HEK293 (cell line): ENCODE results near the gene TSHR.

Experiments
- CTCF ChIA-PET: fragments of 350-600 bp; formaldehyde crosslinking; extraction: SDS; loops from one replicate; lab custom pipeline; 2021; ENCODE audit warnings: antibody characterized with exemption; lab: Yijun Ruan, JAX
- POLR2A ChIA-PET: fragments of 300-600 bp; formaldehyde crosslinking; extraction: SDS; loops from one replicate; lab custom pipeline; 2020; ENCODE audit warnings: antibody characterized with exemption, inconsistent platforms; lab: Yijun Ruan, JAX
- H3K27ac ChIP-seq: fragments of 200-500 bp; sonication (Bioruptor generic); 2 replicates; pipeline ENCODE4 v1.5.1; 2014; ENCODE audit warnings: low read depth, low read length, control low read depth, inconsistent platforms; ENCODE audit errors: extremely low read depth
- H3K36me3 ChIP-seq, 2 experiments: fragments of 200-500 bp in 1 of 2; sonication (Bioruptor generic) in 1 of 2; 1 replicate in 1 of 2; 2 replicates in 1 of 2; pipeline ENCODE4 v1.5.1; 2014 to 2017; ENCODE audit warnings: inconsistent platforms in 2 of 2, low read length in 2 of 2; ENCODE audit not compliant: control insufficient read depth in 2 of 2, insufficient read depth in 1 of 2
- H3K4me1 ChIP-seq: fragments of 200-500 bp; sonication (Bioruptor generic); 2 replicates; pipeline ENCODE4 v1.5.1; 2014; ENCODE audit warnings: mild to moderate bottlenecking, low read length, inconsistent platforms; ENCODE audit not compliant: control insufficient read depth, insufficient read depth
- H3K4me3 ChIP-seq: 2 replicates; pipeline ENCODE4 v1.5.1; 2011; ENCODE audit warnings: low read depth, mild to moderate bottlenecking, control low read depth, low read length, moderate library complexity
- H3K9me3 ChIP-seq: fragments of 200-500 bp; sonication (Bioruptor generic); 2 replicates; pipeline ENCODE4 v1.5.1; 2014; ENCODE audit warnings: low read depth, low read length, inconsistent platforms; ENCODE audit not compliant: control insufficient read depth, insufficient read depth
- GLIS1 ChIP-seq: fragments of 450-650 bp; formaldehyde crosslinking; IDR thresholded peaks from 2 replicates; pipeline ENCODE4 v1.5.1; 2016; ENCODE audit warnings: missing biosample characterization, missing genetic modification characterization
- KLF9 ChIP-seq: fragments of 450-650 bp; formaldehyde crosslinking; IDR thresholded peaks from 2 replicates; pipeline ENCODE4 v1.5.1; 2016; ENCODE audit warnings: missing biosample characterization, missing genetic modification characterization, low read depth
- SP7 ChIP-seq: fragments of 450-650 bp; formaldehyde crosslinking; IDR thresholded peaks from 2 replicates; pipeline ENCODE4 v1.5.1; 2016; ENCODE audit warnings: missing biosample characterization, missing genetic modification characterization
- TRIM28 ChIP-seq: IDR thresholded peaks from 2 replicates; pipeline ENCODE4 v1.6.1; 2011; ENCODE audit warnings: low read length, control low read depth, borderline replicate concordance
- YY2 ChIP-seq: fragments of 450-650 bp; formaldehyde crosslinking; IDR thresholded peaks from 2 replicates; pipeline ENCODE4 v1.5.1; 2016; ENCODE audit warnings: missing biosample characterization, missing genetic modification characterization
- ZBTB20 ChIP-seq: fragments of 450-650 bp; formaldehyde crosslinking; IDR thresholded peaks from 2 replicates; pipeline ENCODE4 v1.5.1; 2016; ENCODE audit warnings: missing biosample characterization, missing genetic modification characterization
- ZNF121 ChIP-seq: fragments of 450-650 bp; formaldehyde crosslinking; IDR thresholded peaks from 2 replicates; pipeline ENCODE4 v1.5.1; 2016; ENCODE audit warnings: missing biosample characterization, missing genetic modification characterization
- ZNF175 ChIP-seq: fragments of 450-650 bp; formaldehyde crosslinking; IDR thresholded peaks from 2 replicates; pipeline ENCODE4 v1.5.1; 2016; ENCODE audit warnings: missing biosample characterization, missing genetic modification characterization
- ZNF335 ChIP-seq: fragments of 450-650 bp; formaldehyde crosslinking; conservative IDR thresholded peaks from 2 replicates; pipeline ENCODE4 v1.5.1; 2016; ENCODE audit warnings: missing biosample characterization, missing genetic modification characterization
- ZNF341 ChIP-seq: fragments of 450-650 bp; formaldehyde crosslinking; IDR thresholded peaks from 2 replicates; pipeline ENCODE4; 2016; ENCODE audit warnings: low read depth, missing biosample characterization, missing genetic modification characterization
- ZNF391 ChIP-seq: fragments of 450-650 bp; formaldehyde crosslinking; IDR thresholded peaks from 2 replicates; pipeline ENCODE4 v1.5.1; 2016; ENCODE audit warnings: low read depth, missing biosample characterization, missing genetic modification characterization, borderline replicate concordance
- ZNF416 ChIP-seq: fragments of 450-650 bp; formaldehyde crosslinking; IDR thresholded peaks from 2 replicates; pipeline ENCODE4 v1.5.1; 2016; ENCODE audit warnings: missing biosample characterization, missing genetic modification characterization
- ZNF501 ChIP-seq: fragments of 450-650 bp; formaldehyde crosslinking; IDR thresholded peaks from 2 replicates; pipeline ENCODE4 v1.5.1; 2016; ENCODE audit warnings: missing biosample characterization, missing genetic modification characterization
- ZNF560 ChIP-seq: fragments of 450-650 bp; formaldehyde crosslinking; IDR thresholded peaks from 2 replicates; pipeline ENCODE4 v1.5.1; 2017; ENCODE audit warnings: missing biosample characterization, missing genetic modification characterization, borderline replicate concordance
- ZNF792 ChIP-seq: fragments of 450-650 bp; formaldehyde crosslinking; IDR thresholded peaks from 2 replicates; pipeline ENCODE4 v1.5.1; 2016; ENCODE audit warnings: missing biosample characterization, missing genetic modification characterization
- ZNF837 ChIP-seq: fragments of 450-650 bp; formaldehyde crosslinking; IDR thresholded peaks from 2 replicates; pipeline ENCODE4 v1.5.1; 2016; ENCODE audit warnings: missing biosample characterization, missing genetic modification characterization
- ZSCAN23 ChIP-seq: fragments of 450-650 bp; formaldehyde crosslinking; IDR thresholded peaks from 2 replicates; pipeline ENCODE4 v1.5.1; 2016; ENCODE audit warnings: missing biosample characterization, missing genetic modification characterization
- TF ChIP-seq, protein P1 (sequence below): fragments of 450-650 bp; formaldehyde crosslinking; IDR thresholded peaks from 2 replicates; pipeline ENCODE4 v1.5.1; 2016; ENCODE audit warnings: missing biosample characterization, missing genetic modification characterization
- TF ChIP-seq, protein P2 (sequence below): fragments of 450-650 bp; formaldehyde crosslinking; IDR thresholded peaks from 2 replicates; pipeline ENCODE4 v1.5.1; 2017; ENCODE audit warnings: missing biosample characterization, missing genetic modification characterization
- TF ChIP-seq, protein P3 (sequence below): fragments of 450-650 bp; formaldehyde crosslinking; IDR thresholded peaks from 2 replicates; pipeline ENCODE4 v1.5.1; 2016; ENCODE audit warnings: missing biosample characterization, missing genetic modification characterization
- TF ChIP-seq, protein P4 (sequence below): IDR thresholded peaks from 2 replicates; pipeline ENCODE4 v1.6.1; 2011; ENCODE audit warnings: mild to moderate bottlenecking, low read depth, low read length, borderline replicate concordance
- TF ChIP-seq, protein P5 (sequence below): fragments of 450-650 bp; formaldehyde crosslinking; IDR thresholded peaks from 2 replicates; pipeline ENCODE4 v1.5.1; 2016; ENCODE audit warnings: missing biosample characterization, missing genetic modification characterization
- TF ChIP-seq, protein P6 (sequence below): fragments of 450-650 bp; formaldehyde crosslinking; IDR thresholded peaks from 2 replicates; pipeline ENCODE4 v1.5.1; 2016; ENCODE audit warnings: missing biosample characterization, missing genetic modification characterization
- TF ChIP-seq, protein P7 (sequence below): fragments of 450-650 bp; formaldehyde crosslinking; IDR thresholded peaks from 2 replicates; pipeline ENCODE4 v1.5.1; 2016; ENCODE audit warnings: missing biosample characterization, missing genetic modification characterization

The TSHR gene

DNA sequence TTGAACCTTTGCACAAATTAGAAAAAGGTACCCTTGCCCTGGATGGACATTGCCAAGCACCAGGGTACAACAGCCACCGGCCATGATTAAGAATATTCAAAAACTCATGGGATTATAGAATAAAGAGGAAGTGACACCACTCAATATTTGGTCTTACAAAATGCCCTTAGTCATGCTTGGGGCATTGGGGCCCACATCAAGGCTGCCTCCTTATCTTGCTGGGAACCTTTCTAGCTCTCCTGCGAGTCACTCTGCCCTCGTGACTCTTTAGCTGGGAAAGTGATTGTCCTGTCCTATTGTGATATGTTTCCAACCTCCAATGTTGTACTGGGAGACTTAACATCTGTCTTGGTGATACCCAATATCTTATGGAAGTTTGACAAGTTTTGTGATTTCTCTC is 207.5 kb downstream of the TSHR start (continued):
- TF ChIP-seq ZNF416 (tag by site-specific recombination) (no peak), ZSCAN23 (tag by site-specific recombination) (no peak), ZNF560 (tag by site-specific recombination) (no peak), GLIS1 (no peak), ZNF341 (tag by site-specific recombination) (no peak)
- TF ChIP-seq, protein P1, sequence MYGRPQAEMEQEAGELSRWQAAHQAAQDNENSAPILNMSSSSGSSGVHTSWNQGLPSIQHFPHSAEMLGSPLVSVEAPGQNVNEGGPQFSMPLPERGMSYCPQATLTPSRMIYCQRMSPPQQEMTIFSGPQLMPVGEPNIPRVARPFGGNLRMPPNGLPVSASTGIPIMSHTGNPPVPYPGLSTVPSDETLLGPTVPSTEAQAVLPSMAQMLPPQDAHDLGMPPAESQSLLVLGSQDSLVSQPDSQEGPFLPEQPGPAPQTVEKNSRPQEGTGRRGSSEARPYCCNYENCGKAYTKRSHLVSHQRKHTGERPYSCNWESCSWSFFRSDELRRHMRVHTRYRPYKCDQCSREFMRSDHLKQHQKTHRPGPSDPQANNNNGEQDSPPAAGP (tag by site-specific recombination): no peak
- TF ChIP-seq, protein P2, sequence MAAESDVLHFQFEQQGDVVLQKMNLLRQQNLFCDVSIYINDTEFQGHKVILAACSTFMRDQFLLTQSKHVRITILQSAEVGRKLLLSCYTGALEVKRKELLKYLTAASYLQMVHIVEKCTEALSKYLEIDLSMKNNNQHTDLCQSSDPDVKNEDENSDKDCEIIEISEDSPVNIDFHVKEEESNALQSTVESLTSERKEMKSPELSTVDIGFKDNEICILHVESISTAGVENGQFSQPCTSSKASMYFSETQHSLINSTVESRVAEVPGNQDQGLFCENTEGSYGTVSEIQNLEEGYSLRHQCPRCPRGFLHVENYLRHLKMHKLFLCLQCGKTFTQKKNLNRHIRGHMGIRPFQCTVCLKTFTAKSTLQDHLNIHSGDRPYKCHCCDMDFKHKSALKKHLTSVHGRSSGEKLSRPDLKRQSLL: no peak

DNA sequence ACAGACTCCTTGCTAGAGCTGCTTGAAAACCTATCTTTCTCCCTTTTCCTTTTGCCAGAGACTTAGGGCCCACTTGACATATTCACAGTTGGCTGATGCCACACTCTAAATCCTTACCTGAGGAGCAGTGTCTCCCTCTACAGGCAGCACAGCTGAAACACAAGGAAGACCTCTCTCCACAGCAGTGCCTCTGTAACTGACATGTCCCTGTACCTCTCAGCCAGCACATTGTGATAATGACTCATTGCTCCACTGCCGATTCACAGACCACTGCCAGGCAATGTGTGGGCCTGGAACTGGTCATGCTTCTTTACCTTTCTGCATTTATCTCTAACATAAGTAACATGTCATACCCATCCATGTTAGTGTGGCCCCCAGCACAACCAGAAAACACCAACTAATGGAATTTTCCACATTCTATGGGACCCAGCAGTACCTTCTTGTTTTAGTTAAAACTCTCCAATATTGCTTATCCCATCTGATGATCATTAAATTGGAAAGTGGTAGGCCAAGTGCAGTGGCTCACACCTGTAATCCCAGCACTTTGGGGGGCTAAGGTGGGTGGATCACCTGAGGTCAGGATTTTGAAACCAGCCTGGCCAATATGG is 208.8 kb downstream of the TSHR start:
- Histone ChIP-seq H3K4me3 (no peak overlapping the region), H3K9me3 (no peaks in the 10 kb centered on the region), H3K4me1 (no peaks in the 10 kb centered on the region), H3K36me3 (no peaks in the 10 kb centered on the region), H3K27ac (no peak overlapping the region)
- CTCF ChIA-PET: interaction anchor here (0.6 to 5.4 kb wide), 20 partner anchors 7 to 997 kb away, joined by 3 to 45 read pairs (median 4); no protein-coding TSS in a partner anchor
- POLR2A ChIA-PET: no interaction called here
- TF ChIP-seq ZBTB20 (tag by site-specific recombination) (no peak), ZNF121 (tag by site-specific recombination) (no peak), ZNF501 (tag by site-specific recombination) (no peak), TRIM28 (0 out of 2 replicates have a peak, but pooled peaks have one; percentile 28), ZNF175 (tag by site-specific recombination) (no peak), KLF9 (tag by site-specific recombination) (no peak), ZNF837 (tag by site-specific recombination) (no peak), SP7 (0 out of 2 replicates have a peak, but pooled peaks have one; percentile 12), ZNF335 (tag by site-specific recombination) (0 out of 2 replicates have a peak, but pooled peaks have one; percentile 21), ZNF391 (tag by site-specific recombination) (no peak), YY2 (tag by site-specific recombination) (no peak), ZNF792 (tag by site-specific recombination) (no peak)
- TF ChIP-seq, protein P3, sequence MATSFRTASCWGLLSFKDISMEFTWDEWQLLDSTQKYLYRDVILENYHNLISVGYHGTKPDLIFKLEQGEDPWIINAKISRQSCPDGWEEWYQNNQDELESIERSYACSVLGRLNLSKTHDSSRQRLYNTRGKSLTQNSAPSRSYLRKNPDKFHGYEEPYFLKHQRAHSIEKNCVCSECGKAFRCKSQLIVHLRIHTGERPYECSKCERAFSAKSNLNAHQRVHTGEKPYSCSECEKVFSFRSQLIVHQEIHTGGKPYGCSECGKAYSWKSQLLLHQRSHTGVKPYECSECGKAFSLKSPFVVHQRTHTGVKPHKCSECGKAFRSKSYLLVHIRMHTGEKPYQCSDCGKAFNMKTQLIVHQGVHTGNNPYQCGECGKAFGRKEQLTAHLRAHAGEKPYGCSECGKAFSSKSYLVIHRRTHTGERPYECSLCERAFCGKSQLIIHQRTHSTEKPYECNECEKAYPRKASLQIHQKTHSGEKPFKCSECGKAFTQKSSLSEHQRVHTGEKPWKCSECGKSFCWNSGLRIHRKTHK (tag by site-specific recombination): no peak
- TF ChIP-seq, protein P4, sequence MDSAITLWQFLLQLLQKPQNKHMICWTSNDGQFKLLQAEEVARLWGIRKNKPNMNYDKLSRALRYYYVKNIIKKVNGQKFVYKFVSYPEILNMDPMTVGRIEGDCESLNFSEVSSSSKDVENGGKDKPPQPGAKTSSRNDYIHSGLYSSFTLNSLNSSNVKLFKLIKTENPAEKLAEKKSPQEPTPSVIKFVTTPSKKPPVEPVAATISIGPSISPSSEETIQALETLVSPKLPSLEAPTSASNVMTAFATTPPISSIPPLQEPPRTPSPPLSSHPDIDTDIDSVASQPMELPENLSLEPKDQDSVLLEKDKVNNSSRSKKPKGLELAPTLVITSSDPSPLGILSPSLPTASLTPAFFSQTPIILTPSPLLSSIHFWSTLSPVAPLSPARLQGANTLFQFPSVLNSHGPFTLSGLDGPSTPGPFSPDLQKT: no peak
- TF ChIP-seq, protein P5, sequence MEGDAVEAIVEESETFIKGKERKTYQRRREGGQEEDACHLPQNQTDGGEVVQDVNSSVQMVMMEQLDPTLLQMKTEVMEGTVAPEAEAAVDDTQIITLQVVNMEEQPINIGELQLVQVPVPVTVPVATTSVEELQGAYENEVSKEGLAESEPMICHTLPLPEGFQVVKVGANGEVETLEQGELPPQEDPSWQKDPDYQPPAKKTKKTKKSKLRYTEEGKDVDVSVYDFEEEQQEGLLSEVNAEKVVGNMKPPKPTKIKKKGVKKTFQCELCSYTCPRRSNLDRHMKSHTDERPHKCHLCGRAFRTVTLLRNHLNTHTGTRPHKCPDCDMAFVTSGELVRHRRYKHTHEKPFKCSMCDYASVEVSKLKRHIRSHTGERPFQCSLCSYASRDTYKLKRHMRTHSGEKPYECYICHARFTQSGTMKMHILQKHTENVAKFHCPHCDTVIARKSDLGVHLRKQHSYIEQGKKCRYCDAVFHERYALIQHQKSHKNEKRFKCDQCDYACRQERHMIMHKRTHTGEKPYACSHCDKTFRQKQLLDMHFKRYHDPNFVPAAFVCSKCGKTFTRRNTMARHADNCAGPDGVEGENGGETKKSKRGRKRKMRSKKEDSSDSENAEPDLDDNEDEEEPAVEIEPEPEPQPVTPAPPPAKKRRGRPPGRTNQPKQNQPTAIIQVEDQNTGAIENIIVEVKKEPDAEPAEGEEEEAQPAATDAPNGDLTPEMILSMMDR (tag by site-specific recombination): no peak
- TF ChIP-seq, protein P6, sequence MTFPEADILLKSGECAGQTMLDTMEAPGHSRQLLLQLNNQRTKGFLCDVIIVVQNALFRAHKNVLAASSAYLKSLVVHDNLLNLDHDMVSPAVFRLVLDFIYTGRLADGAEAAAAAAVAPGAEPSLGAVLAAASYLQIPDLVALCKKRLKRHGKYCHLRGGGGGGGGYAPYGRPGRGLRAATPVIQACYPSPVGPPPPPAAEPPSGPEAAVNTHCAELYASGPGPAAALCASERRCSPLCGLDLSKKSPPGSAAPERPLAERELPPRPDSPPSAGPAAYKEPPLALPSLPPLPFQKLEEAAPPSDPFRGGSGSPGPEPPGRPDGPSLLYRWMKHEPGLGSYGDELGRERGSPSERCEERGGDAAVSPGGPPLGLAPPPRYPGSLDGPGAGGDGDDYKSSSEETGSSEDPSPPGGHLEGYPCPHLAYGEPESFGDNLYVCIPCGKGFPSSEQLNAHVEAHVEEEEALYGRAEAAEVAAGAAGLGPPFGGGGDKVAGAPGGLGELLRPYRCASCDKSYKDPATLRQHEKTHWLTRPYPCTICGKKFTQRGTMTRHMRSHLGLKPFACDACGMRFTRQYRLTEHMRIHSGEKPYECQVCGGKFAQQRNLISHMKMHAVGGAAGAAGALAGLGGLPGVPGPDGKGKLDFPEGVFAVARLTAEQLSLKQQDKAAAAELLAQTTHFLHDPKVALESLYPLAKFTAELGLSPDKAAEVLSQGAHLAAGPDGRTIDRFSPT (tag by site-specific recombination): no peak
- TF ChIP-seq, protein P1 (tag by site-specific recombination): no peak
- TF ChIP-seq, protein P7, sequence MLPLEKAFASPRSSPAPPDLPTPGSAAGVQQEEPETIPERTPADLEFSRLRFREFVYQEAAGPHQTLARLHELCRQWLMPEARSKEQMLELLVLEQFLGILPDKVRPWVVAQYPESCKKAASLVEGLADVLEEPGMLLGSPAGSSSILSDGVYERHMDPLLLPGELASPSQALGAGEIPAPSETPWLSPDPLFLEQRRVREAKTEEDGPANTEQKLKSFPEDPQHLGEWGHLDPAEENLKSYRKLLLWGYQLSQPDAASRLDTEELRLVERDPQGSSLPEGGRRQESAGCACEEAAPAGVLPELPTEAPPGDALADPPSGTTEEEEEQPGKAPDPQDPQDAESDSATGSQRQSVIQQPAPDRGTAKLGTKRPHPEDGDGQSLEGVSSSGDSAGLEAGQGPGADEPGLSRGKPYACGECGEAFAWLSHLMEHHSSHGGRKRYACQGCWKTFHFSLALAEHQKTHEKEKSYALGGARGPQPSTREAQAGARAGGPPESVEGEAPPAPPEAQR (tag by site-specific recombination): no peak
